ENCODE data around the gene PAXX.
A peak's percentile ranks its signal among the peaks of the same experiment; 100 is the strongest.

Gene PAXX

GRCh38 chr9:136991993-136992818 is at the start of gene PAXX:
PAXX (plus strand) TSS chr9:136992422; CDS start chr9:136992444, 22 bp downstream.
- DNase-seq (ENCODE audit: low read depth in 2 of 2), result peak; percentile 88 to 91

- DNase-seq (ENCODE audit: low read depth in 2 of 2), result no peak
Measured at GRCh38 chr9:136942881-136943230, 49.4 kb upstream of the PAXX start.

- DNase-seq (ENCODE audit: low read depth in 2 of 2), result no peak
Measured at GRCh38 chr9:136943291-136944211, 48.7 kb upstream of the PAXX start.

GRCh38 chr9:136944212-136944518 is 48.1 kb upstream of the PAXX start:
- no peak for DNase-seq (ENCODE audit: low read depth in 2 of 2)

GRCh38 chr9:136944519-136945332 is 47.5 kb upstream of the PAXX start, which contains the start of the genes C8G and FBXW5:
C8G (plus strand) TSS chr9:136945243; CDS start chr9:136945321, 78 bp downstream.
FBXW5 (minus strand) TSS chr9:136944738; CDS start chr9:136944083, 655 bp downstream.
- peak; percentile 88 to 89 for DNase-seq (ENCODE audit: low read depth in 2 of 2)

- DNase-seq (ENCODE audit: low read depth in 2 of 2), result no peak
Measured at GRCh38 chr9:136945333-136946227, 46.6 kb upstream of the PAXX start.

GRCh38 chr9:136946228-136947027 is 45.8 kb upstream of the PAXX start:
- no peak for DNase-seq (ENCODE audit: low read depth in 2 of 2)

- no peak for DNase-seq (ENCODE audit: low read depth in 2 of 2)
Measured at GRCh38 chr9:136947028-136947891, 45.0 kb upstream of the PAXX start.

- DNase-seq (ENCODE audit: low read depth in 2 of 2), result no peak
Measured at GRCh38 chr9:136947955-136948510, 44.2 kb upstream of the PAXX start.

- DNase-seq (ENCODE audit: low read depth in 2 of 2), result no peak
Measured at GRCh38 chr9:136949239-136949816, 42.9 kb upstream of the PAXX start.

GRCh38 chr9:136949817-136950655 is 42.2 kb upstream of the PAXX start:
- peak; percentile 92 to 95 for DNase-seq (ENCODE audit: low read depth in 2 of 2)

GRCh38 chr9:136950656-136951276 is 41.5 kb upstream of the PAXX start:
- no peak for DNase-seq (ENCODE audit: low read depth in 2 of 2)

- DNase-seq (ENCODE audit: low read depth in 2 of 2), result no peak
Measured at GRCh38 chr9:136951541-136952320, 40.5 kb upstream of the PAXX start, which contains the start of gene LCN12. LCN12 (plus strand) TSS chr9:136952273; CDS start chr9:136952328, 55 bp downstream.

GRCh38 chr9:136952321-136952850 is 39.8 kb upstream of the PAXX start:
- no peak for DNase-seq (ENCODE audit: low read depth in 2 of 2)

GRCh38 chr9:136952876-136953770 is 39.1 kb upstream of the PAXX start:
- no peak for DNase-seq (ENCODE audit: low read depth in 2 of 2)

Data from stimulated activated CD8-positive, alpha-beta memory T cell treated with anti-CD3 and anti-CD28 coated beads, Interleukin-2, amount 100 ng/mL, for 1 hour (primary cell).